PC-3 (cell line): ENCODE measurements around the gene PALM2AKAP2. TPM values are rescaled to one million over a fixed set of nuclear protein-coding genes. Genes with fewer than 3 reads are reported as not detected.

Source experiments
- ATAC-seq: fragments of 200-7000 bp; cut with Tn5 transposase; 2 replicates; pipeline ENCODE4 v1.9.1; 2020; ENCODE audit warnings: mild to moderate bottlenecking, moderate library complexity
- BruUV-seq: library from RNA; stranded (reverse); fragments of 400-500 nt; replicated peaks from 2 replicates; lab custom pipeline; 2021; lab: Mats Ljungman, UMichigan
- CTCF ChIA-PET: fragments of 300-600 bp; sonication (Branson Sonifier 250); formaldehyde crosslinking; loops from one replicate; lab custom pipeline; 2022; ENCODE audit warnings: antibody characterized with exemption; lab: Charles Lee
- POLR2A ChIA-PET: fragments of 300-600 bp; sonication (Branson Sonifier 250); formaldehyde crosslinking; loops from one replicate; lab custom pipeline; 2022; ENCODE audit warnings: antibody characterized with exemption; ENCODE audit not compliant: unreplicated experiment; lab: Charles Lee
- DNase-seq: peaks from one replicate; pipeline ENCODE4 v3.0.0-alpha.2; 2015
- H2AFZ ChIP-seq: fragments of 300-600 bp; sonication (generic); 2 replicates; pipeline ENCODE4 v1.6.0; 2016; ENCODE audit warnings: antibody characterized with exemption, low read length
- H3F3A ChIP-seq: fragments of 300-600 bp; sonication (generic); one replicate; pipeline ENCODE4 v1.6.0; 2017; ENCODE audit warnings: antibody characterized with exemption, low read length, control low read depth, mild to moderate bottlenecking; ENCODE audit not compliant: unreplicated experiment
- H3K27ac ChIP-seq: fragments of 300-600 bp; sonication (generic); 2 replicates; pipeline ENCODE4 v1.5.1; 2016; ENCODE audit warnings: mild to moderate bottlenecking, low read length
- H3K27me3 ChIP-seq: fragments of 300-600 bp; sonication (generic); 2 replicates; pipeline ENCODE4 v1.6.1; 2016; ENCODE audit warnings: low read length, mixed read lengths
- H3K36me3 ChIP-seq: fragments of 300-600 bp; sonication (generic); 2 replicates; pipeline ENCODE4 v1.6.1; 2016; ENCODE audit warnings: low read depth, mixed run types, low read length, mixed read lengths
- H3K4me1 ChIP-seq: fragments of 300-600 bp; sonication (generic); 2 replicates; pipeline ENCODE4 v1.5.1; 2016; ENCODE audit warnings: low read length; ENCODE audit not compliant: insufficient read depth
- H3K4me2 ChIP-seq: fragments of 300-600 bp; sonication (generic); 2 replicates; pipeline ENCODE4 v1.6.0; 2016; ENCODE audit warnings: low read length
- H3K4me3 ChIP-seq: fragments of 300-600 bp; sonication (generic); 2 replicates; pipeline ENCODE4 v1.5.1; 2016; ENCODE audit warnings: mild to moderate bottlenecking, low read length, mixed read lengths
- H3K79me2 ChIP-seq: fragments of 300-600 bp; sonication (generic); 2 replicates; pipeline ENCODE4 v1.6.1; 2017; ENCODE audit warnings: low read length, mixed read lengths
- H3K9ac ChIP-seq: fragments of 300-600 bp; sonication (generic); 2 replicates; pipeline ENCODE4 v1.6.0; 2016; ENCODE audit warnings: mild to moderate bottlenecking, low read length
- H3K9me2 ChIP-seq: fragments of 300-600 bp; sonication (generic); replicated peaks from 2 replicates; pipeline ENCODE4 v1.6.1; 2016; ENCODE audit warnings: mixed run types, low read length, mixed read lengths
- H3K9me3 ChIP-seq: fragments of 300-600 bp; sonication (generic); 2 replicates; pipeline ENCODE4 v1.6.1; 2016; ENCODE audit warnings: low read length, mixed read lengths
- H4K20me1 ChIP-seq: fragments of 300-600 bp; sonication (generic); 2 replicates; pipeline ENCODE4 v1.6.1; 2016; ENCODE audit warnings: low read length, mixed read lengths
- EZH2 ChIP-seq: fragments of 300-600 bp; sonication (generic); IDR thresholded peaks from one replicate; pipeline ENCODE4 v1.6.1; 2017; ENCODE audit warnings: antibody characterized with exemption, mild to moderate bottlenecking, low read length; ENCODE audit not compliant: unreplicated experiment
- EZH2phosphoT487 ChIP-seq: fragments of 300-600 bp; sonication (generic); IDR thresholded peaks from 2 replicates; pipeline ENCODE4 v1.6.1; 2018; ENCODE audit warnings: mild to moderate bottlenecking, antibody characterized with exemption, low read length, borderline replicate concordance
- intact Hi-C: fragments of 100-400 bp; cut with micrococcal nuclease; formaldehyde crosslinking; loops from 2 replicates; pipeline ENCODE4 v1.9.0; 2023
- total RNA-seq: library from RNA; depleted of rRNA; stranded (reverse); fragments of >200 nt; gene quantifications from 2 replicates; pipeline ENCODE4 v1.2.3, GENCODE V29; 2014
- TF ChIP-seq, protein P1 (sequence below): fragments of 300-600 bp; sonication (generic); conservative IDR thresholded peaks from 2 replicates; pipeline ENCODE4 v1.5.1; 2017; ENCODE audit warnings: antibody characterized with exemption, low read depth, mild to moderate bottlenecking, low read length

The PALM2AKAP2 gene
- total RNA-seq, 1 experiment from 2014 or later = 0.22 TPM

DNA sequence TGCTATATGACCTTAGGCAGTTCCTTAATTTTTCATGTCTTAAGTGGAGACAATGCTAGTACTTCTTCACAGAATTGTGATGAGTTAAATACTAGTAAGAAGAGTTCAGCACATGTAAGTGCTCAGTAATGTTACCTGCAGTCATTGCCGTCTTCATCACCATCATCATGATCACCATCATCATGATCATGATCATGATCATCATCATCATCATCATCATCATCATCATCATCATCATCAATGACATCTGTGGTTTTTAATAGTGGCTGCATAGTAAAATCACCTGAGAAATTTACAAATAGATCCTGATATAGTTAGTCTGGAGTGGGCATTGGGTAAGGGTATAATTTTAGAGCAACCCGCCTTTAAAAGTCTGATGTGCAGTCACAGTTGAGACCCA lies 14.7 kb upstream of the PALM2AKAP2 start:
- no peak for DNase-seq
- intact Hi-C loops = no loop called here

DNA sequence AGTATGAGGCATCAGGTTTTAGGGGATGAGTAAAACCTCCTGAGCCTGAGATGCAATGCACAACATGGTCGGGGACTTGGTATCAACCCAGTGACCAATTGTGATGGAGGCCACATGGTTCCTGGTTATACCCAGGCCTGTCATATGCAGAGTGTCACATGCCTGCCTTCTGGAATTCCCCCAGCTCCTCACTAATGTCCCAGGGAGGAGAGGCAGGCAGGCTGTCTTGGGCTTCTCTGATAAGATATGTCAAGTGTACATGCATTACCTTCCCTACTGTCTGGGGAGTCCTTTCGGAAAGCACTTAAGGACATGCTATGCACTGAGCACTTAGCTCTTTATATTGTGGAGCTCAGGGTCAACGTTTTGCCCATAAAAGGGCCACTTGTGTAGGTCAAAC lies 14.2 kb upstream of the PALM2AKAP2 start:
- BruUV-seq = no TSS peak
- no peaks in the 10 kb centered on the region for H3K9me3 ChIP-seq
- H4K20me1 ChIP-seq = no peaks in the 10 kb centered on the region
- no peaks in the 10 kb centered on the region for H3K4me1 ChIP-seq
- no peaks in the 10 kb centered on the region for H3K27me3 ChIP-seq
- TF ChIP-seq EZH2phosphoT487 (no peak), EZH2 (no peak)
- TF ChIP-seq, protein P1, sequence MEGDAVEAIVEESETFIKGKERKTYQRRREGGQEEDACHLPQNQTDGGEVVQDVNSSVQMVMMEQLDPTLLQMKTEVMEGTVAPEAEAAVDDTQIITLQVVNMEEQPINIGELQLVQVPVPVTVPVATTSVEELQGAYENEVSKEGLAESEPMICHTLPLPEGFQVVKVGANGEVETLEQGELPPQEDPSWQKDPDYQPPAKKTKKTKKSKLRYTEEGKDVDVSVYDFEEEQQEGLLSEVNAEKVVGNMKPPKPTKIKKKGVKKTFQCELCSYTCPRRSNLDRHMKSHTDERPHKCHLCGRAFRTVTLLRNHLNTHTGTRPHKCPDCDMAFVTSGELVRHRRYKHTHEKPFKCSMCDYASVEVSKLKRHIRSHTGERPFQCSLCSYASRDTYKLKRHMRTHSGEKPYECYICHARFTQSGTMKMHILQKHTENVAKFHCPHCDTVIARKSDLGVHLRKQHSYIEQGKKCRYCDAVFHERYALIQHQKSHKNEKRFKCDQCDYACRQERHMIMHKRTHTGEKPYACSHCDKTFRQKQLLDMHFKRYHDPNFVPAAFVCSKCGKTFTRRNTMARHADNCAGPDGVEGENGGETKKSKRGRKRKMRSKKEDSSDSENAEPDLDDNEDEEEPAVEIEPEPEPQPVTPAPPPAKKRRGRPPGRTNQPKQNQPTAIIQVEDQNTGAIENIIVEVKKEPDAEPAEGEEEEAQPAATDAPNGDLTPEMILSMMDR = no peak
- H3K9ac ChIP-seq = no peak overlapping the region
- intact Hi-C loops = no loop called here
- H3F3A ChIP-seq = no peaks in the 10 kb centered on the region
- H3K27ac ChIP-seq = no peak overlapping the region
- H3K4me2 ChIP-seq = no peak overlapping the region
- no peak overlapping the region for H2AFZ ChIP-seq
- H3K79me2 ChIP-seq = no peaks in the 10 kb centered on the region
- no peaks in the 10 kb centered on the region for H3K9me2 ChIP-seq
- ATAC-seq = no peak
- POLR2A ChIA-PET = no interaction called here
- no peaks in the 10 kb centered on the region for H3K36me3 ChIP-seq
- DNase-seq = no peak
- no peak overlapping the region for H3K4me3 ChIP-seq
- CTCF ChIA-PET = no interaction called here

More for the DNA sequence above, 14.7 kb upstream of the PALM2AKAP2 start:
- no peak for ATAC-seq
- H3K4me2 ChIP-seq = no peak overlapping the region
- H3K9ac ChIP-seq = no peak overlapping the region
- no peak overlapping the region for H2AFZ ChIP-seq
- H3K27ac ChIP-seq = no peak overlapping the region
- no TSS peak for BruUV-seq
- H4K20me1 ChIP-seq = no peaks in the 10 kb centered on the region
- CTCF ChIA-PET = no interaction called here
- no peaks in the 10 kb centered on the region for H3K79me2 ChIP-seq
- H3K4me3 ChIP-seq = no peak overlapping the region
- no peaks in the 10 kb centered on the region for H3K9me2 ChIP-seq
- H3K9me3 ChIP-seq = no peaks in the 10 kb centered on the region
- no peaks in the 10 kb centered on the region for H3F3A ChIP-seq
- POLR2A ChIA-PET = no interaction called here
- no peaks in the 10 kb centered on the region for H3K36me3 ChIP-seq
- TF ChIP-seq EZH2 = no peak
- TF ChIP-seq, protein P1 = no peak
- no peak for TF ChIP-seq EZH2phosphoT487
- H3K4me1 ChIP-seq = no peaks in the 10 kb centered on the region
- no peaks in the 10 kb centered on the region for H3K27me3 ChIP-seq

DNA sequence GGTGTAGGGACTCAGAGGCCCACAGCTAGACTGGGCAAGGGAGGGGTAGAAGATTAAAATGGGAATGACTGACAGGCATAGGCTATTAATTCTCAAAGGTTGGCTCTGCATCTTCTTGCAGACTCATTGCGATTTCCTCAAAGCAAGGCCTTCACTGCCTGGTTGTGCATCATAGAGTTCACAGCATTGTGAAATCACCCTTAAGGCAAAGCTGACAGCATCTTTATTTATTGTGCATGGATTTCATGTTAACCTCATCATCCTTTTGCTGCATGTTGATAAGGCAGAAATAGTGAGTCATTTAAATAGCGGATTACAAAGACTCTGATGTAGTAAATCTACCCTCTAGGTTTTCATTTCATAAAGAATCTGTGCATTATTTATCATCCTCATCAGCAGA lies 13.6 kb upstream of the PALM2AKAP2 start:
- H2AFZ ChIP-seq = no peak overlapping the region
- H3F3A ChIP-seq = no peaks in the 10 kb centered on the region
- CTCF ChIA-PET = no interaction called here
- ATAC-seq (no peak), DNase-seq (peak; percentile 44)
- no peak overlapping the region for H3K4me3 ChIP-seq
- no peak overlapping the region for H3K27ac ChIP-seq
- H3K27me3 ChIP-seq = no peaks in the 10 kb centered on the region
- intact Hi-C loops = no loop called here
- POLR2A ChIA-PET = no interaction called here
- BruUV-seq = no TSS peak
- H3K9me2 ChIP-seq = no peaks in the 10 kb centered on the region
- no peak overlapping the region for H3K4me2 ChIP-seq
- H3K4me1 ChIP-seq = peaks cover 5% of the 10 kb centered on the region; the same call in 1 of the 2 replicates
- no peak for TF ChIP-seq EZH2
- TF ChIP-seq, protein P1 = no peak
- no peak for TF ChIP-seq EZH2phosphoT487
- H3K9ac ChIP-seq = no peak overlapping the region
- no peaks in the 10 kb centered on the region for H3K9me3 ChIP-seq
- H3K79me2 ChIP-seq = no peaks in the 10 kb centered on the region
- H4K20me1 ChIP-seq = no peaks in the 10 kb centered on the region
- no peaks in the 10 kb centered on the region for H3K36me3 ChIP-seq
